Left ventricle myocardium inferior (tissue), 1 donor: Measurements from ENCODE around the gene TWIST1. TPM values are rescaled to one million over a fixed set of nuclear protein-coding genes. Genes with fewer than 3 reads are reported as not detected.

ENCODE experiments used
- DNase-seq: peaks from one replicate; pipeline ENCODE4 v3.0.0-alpha.2; 2020
- H3K27ac ChIP-seq: fragments of 200-600 bp; replicated peaks from 2 replicates; pipeline ENCODE4 v1.8.0; 2021
- H3K27me3 ChIP-seq: fragments of 200-600 bp; 2 replicates; pipeline ENCODE4 v1.8.0; 2021; ENCODE audit warnings: low read depth
- H3K36me3 ChIP-seq: fragments of 200-600 bp; 2 replicates; pipeline ENCODE4 v1.8.0; 2021
- H3K4me1 ChIP-seq: fragments of 200-600 bp; 2 replicates; pipeline ENCODE4 v1.8.0; 2021
- H3K4me3 ChIP-seq: fragments of 200-600 bp; 2 replicates; pipeline ENCODE4 v1.8.0; 2021; ENCODE audit warnings: mild to moderate bottlenecking, moderate library complexity
- H3K9me3 ChIP-seq: fragments of 200-600 bp; replicated peaks from 2 replicates; pipeline ENCODE4 v1.8.0; 2021
- intact Hi-C: fragments of 100-400 bp; cut with micrococcal nuclease; formaldehyde crosslinking; loops from one replicate; pipeline ENCODE4 v1.11.0; 2022
- total RNA-seq: library from RNA; stranded (reverse); fragmentation: NEBNext Ultra II Directional; extraction: Animal tissue kit (Norgen Biotek cat#: 25700); gene quantifications from one replicate; pipeline ENCODE4 v1.2.1, GENCODE V29; 2021
- TF ChIP-seq, protein P1 (sequence below): fragments of 200-600 bp; IDR thresholded peaks from 2 replicates; pipeline ENCODE4 v1.8.0; 2021; ENCODE audit warnings: antibody characterized with exemption, mild to moderate bottlenecking, borderline replicate concordance
- donor health status: DM: no; HTN: yes; CAD: no; lungs with severe emphysema.

The TWIST1 gene
- total RNA-seq, 1 donor from 2014 or later, result 1.3 TPM

DNA sequence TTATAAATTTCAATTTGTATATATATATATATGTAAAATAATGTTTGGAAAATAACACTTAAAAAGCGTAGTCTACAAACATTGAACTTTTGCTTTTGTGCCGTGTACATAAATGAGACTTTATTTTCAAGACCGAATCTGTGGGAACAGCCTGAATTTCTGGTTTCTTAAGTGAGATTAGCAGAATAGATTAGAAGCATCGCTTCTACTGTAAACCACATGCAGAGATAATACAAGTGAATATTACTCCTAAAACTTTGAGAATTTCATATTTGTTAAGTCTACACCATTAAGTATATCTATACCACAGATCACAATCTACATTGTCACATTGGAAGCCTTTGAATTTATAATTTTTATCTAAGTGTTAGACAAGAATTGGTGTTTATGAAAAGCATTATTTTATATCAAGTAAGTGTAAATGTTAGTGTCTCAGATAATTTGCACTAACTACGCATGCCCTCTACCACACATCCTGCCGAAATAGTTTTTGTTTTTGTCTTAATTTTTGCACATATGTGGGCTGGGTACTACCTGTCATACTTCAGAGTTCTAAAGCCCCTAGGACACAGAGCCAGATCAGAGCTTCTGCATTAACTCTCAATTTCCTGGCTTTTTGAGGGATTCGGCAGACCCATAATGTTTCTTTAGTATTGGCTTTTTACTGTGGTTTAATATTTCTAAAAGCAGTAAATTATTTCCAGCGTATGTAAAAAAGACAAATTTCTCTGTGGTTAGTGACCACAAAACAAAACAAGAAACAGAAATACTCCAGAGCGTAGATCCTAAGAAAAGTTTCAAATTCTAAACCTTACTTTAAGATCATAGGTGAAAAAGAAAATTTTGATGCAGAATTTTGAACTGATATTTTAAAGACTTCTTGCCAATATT is 20.0 kb downstream of the TWIST1 start:
- intact Hi-C loops, result no loop called here
- H3K36me3 ChIP-seq, result no peaks in the 10 kb centered on the region
- no peak for DNase-seq
- H3K27ac ChIP-seq, result no peak overlapping the region
- no peaks in the 10 kb centered on the region for H3K9me3 ChIP-seq
- no peaks in the 10 kb centered on the region for H3K4me1 ChIP-seq
- peaks cover 22% of the 10 kb centered on the region for H3K27me3 ChIP-seq
- TF ChIP-seq, protein P1, sequence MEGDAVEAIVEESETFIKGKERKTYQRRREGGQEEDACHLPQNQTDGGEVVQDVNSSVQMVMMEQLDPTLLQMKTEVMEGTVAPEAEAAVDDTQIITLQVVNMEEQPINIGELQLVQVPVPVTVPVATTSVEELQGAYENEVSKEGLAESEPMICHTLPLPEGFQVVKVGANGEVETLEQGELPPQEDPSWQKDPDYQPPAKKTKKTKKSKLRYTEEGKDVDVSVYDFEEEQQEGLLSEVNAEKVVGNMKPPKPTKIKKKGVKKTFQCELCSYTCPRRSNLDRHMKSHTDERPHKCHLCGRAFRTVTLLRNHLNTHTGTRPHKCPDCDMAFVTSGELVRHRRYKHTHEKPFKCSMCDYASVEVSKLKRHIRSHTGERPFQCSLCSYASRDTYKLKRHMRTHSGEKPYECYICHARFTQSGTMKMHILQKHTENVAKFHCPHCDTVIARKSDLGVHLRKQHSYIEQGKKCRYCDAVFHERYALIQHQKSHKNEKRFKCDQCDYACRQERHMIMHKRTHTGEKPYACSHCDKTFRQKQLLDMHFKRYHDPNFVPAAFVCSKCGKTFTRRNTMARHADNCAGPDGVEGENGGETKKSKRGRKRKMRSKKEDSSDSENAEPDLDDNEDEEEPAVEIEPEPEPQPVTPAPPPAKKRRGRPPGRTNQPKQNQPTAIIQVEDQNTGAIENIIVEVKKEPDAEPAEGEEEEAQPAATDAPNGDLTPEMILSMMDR, result no peak
- no peak overlapping the region for H3K4me3 ChIP-seq

DNA sequence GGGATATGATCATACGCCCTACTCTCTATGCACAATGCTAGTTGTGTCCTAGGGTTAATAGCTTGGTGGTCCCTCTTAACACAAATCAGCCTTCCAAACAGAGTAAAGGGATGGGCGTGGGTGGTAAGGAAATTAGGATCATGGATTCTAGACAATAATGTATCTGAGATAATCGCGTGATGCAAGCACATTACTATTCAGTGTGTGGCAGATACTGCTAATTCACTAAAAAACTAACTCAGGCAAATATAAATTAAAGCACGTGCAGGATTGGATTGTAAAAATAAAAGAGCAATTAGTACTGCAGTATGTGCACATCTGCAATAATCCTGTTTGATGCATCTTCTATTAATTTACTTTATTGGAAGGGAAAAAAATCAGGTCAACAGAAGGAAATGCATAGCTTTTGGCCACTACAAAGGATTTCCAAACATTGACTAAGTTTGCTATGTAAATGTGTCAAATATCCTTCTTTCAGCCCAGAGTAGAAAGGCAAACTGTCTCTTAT is 22.0 kb downstream of the TWIST1 start:
- H3K36me3 ChIP-seq, result no peaks in the 10 kb centered on the region

DNA sequence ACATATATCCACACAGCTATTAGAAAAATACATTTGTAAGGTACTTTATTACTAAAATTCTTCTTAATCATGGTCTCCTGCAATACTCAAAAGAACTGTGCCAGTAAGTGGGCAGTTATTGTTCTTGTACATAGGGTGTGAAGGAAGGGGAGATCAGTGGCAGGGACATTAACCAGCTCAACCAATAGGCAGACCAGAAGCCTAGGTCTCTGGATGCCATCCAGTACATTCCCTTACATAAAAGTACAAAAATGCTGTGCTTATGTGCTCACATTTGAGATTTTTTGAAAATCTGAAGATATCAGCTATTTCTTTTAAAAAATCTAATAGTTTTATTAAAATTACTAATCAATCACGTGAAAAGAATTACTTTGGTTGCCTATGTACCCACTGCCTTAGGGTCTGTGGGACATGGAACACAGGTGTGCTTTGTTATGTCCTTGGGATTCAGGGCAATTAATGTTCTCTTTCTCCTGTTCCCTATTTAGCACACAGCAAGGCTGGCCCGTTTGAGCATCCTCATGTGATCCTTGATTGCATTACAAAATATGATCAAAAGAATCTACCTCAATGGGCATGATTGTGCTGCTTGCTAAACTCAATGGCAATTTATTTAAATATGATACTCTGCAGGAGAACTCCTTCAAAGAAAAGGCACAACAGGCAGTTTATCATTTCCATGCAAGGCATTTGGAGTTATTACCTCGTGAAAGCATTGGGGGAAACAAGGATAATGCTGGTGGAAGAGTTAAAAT is 22.7 kb downstream of the TWIST1 start:
- Histone ChIP-seq H3K27ac (no peak overlapping the region), H3K9me3 (no peaks in the 10 kb centered on the region), H3K27me3 (no peaks in the 10 kb centered on the region), H3K36me3 (no peaks in the 10 kb centered on the region), H3K4me1 (no peaks in the 10 kb centered on the region), H3K4me3 (no peak overlapping the region)
- TF ChIP-seq, protein P1, result no peak
- DNase-seq, result no peak
- intact Hi-C loops, result no loop called here

More for the DNA sequence above, 22.0 kb downstream of the TWIST1 start:
- no peak overlapping the region for H3K4me3 ChIP-seq
- H3K4me1 ChIP-seq, result no peaks in the 10 kb centered on the region
- no peak overlapping the region for H3K27ac ChIP-seq
- H3K9me3 ChIP-seq, result no peaks in the 10 kb centered on the region
- intact Hi-C loops, result no loop called here
- DNase-seq, result no peak
- H3K27me3 ChIP-seq, result peaks cover 4% of the 10 kb centered on the region
- TF ChIP-seq, protein P1, result no peak

DNA sequence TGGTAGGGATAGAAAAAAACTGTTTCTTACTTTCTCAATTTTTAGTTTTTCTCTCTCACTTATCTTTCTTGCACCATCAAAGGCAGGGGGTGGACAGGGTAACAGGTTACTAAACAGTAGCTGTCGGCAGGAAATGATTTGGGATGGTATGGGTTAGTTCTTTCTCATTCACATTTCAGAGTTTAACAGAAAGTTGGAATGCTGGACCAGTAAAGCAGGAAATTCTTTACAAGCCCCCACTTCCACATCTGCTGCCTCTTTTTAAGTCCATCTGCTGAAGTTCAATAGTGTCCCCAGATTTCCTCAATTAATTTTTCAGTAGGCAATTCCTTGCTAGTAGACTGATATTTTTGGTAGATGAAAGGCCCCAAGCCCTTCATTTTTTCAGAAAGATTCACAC is 23.3 kb downstream of the TWIST1 start:
- H3K27ac ChIP-seq, result no peak overlapping the region
- H3K36me3 ChIP-seq, result no peaks in the 10 kb centered on the region
- DNase-seq, result no peak
- no peaks in the 10 kb centered on the region for H3K4me1 ChIP-seq
- H3K9me3 ChIP-seq, result no peaks in the 10 kb centered on the region
- intact Hi-C loops, result no loop called here
- H3K4me3 ChIP-seq, result no peak overlapping the region
- no peaks in the 10 kb centered on the region for H3K27me3 ChIP-seq
- TF ChIP-seq, protein P1, result no peak

DNA sequence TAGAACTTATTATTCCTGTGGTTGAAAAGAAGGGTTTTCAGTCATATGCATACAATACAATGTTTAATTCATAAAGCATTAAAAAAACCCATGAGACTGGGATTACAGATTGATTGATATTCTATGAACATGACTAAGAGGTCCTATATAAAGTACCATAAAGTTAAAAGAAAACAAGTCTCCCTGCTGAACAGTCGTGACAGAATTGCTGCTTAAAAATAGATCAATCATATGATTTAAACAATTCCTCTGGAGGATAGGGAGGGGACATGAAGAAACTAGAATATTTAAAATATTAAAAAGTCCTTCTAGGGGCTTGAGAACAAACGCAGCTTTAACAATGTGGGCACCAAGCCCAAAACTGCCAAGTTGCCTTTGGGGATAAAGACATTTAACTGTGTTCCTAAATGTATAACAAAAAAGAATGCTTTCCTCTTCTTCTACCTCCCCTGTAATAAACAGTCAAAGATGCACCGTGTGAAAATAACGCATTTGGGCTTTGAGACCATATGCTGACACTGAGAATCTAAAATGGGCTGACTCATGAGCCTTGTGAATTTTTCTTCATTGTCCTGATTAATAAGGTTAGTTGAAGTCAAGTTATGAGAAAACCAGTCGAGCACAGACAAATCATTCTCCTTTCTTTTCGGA is 25.8 kb downstream of the TWIST1 start:
- TF ChIP-seq, protein P1, result no peak
- intact Hi-C loops, result no loop called here
- H3K9me3 ChIP-seq, result peaks cover 5% of the 10 kb centered on the region
- H3K4me3 ChIP-seq, result no peak overlapping the region
- no peaks in the 10 kb centered on the region for H3K36me3 ChIP-seq
- peaks cover 4% of the 10 kb centered on the region for H3K27me3 ChIP-seq
- H3K27ac ChIP-seq, result no peak overlapping the region
- H3K4me1 ChIP-seq, result no peaks in the 10 kb centered on the region
- DNase-seq, result no peak
